GM21381 (cell line): Measurements from ENCODE around the gene FAF1.

Source experiments
- ATAC-seq: cut with Tn5 transposase; IDR thresholded peaks from one replicate; pipeline ENCODE4 v1.9.1; 2021; ENCODE audit warnings: mild to moderate bottlenecking, moderate library complexity; ENCODE audit not compliant: unreplicated experiment

The FAF1 gene

GRCh38 chr1:50420689-50421365 lies 539.2 kb downstream of the FAF1 start:
- no peak for ATAC-seq

- ATAC-seq, result no peak
Measured at GRCh38 chr1:50419907-50420677, 540.0 kb downstream of the FAF1 start.

DNA sequence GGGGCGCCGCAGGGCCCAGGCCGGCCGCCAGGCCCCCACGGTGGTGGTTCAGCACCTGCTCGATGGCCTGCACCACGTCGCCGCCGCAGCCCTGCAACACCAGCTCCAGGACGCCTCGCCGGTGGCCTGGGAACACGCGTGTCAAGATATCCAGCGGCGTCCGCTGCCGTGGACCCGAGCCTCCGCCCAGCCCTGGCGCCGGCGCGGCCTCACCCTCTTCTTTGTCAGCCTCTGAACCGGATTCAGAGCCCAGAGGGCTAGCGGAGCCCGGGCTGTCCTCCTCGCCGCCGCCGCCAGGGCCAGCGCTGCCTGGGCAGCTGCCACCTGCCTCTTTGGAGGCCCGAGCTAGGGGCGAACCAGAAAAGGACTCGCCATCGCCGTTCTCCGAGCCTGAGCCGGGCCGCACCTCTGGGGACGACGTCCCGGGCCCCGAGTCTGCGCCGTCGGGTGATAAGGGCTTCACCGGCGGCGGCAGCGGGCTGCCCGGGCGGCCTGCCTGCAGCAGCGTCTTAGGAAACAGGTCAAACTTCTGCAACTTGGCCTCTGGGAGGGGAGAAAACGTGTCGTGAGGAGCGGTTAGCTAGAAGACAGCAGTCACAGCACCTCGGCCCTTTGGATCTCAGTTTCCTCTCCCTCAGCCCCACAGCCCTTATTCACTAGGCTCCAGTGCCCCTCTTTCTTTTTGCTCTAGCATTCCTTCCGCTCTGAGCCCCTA lies 540.7 kb downstream of the FAF1 start:
- no peak for ATAC-seq

GRCh38 chr1:50418600-50419109 lies 541.4 kb downstream of the FAF1 start:
- ATAC-seq, result no peak

DNA sequence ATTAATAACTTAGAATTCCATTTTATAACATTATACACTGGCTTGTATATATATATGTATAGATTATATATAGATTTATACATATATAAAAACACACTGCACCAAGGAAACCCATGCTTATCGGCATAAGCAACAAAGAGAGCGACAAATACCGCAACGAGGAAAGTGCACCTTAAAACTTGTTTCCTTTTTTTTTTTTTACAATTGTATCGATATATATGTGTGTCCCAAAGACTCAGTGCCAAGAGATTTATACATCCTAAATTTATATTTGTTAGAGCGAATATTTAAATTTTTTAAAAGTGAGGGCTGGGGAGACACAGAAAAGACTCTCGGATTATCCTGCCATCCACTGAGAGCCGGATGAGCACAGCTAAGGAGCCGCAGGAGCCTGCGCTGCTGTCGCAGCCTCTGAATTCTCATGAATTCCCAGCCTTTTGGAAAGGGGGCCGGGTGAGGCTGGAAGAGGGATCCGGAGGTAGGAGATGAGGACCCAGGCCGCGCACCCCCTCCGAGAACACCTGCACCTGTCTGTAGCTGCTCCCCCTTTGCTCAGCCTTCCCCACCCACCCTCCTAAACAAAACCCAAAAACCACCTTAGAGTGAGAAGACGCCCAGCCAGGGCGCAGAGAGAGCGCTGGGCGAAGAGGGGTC lies 542.0 kb downstream of the FAF1 start:
- no peak for ATAC-seq

- ATAC-seq, result no peak
Measured at GRCh38 chr1:50417507-50417906, 542.6 kb downstream of the FAF1 start.

GRCh38 chr1:50416553-50417453 lies 543.3 kb downstream of the FAF1 start:
- ATAC-seq, result no peak

DNA sequence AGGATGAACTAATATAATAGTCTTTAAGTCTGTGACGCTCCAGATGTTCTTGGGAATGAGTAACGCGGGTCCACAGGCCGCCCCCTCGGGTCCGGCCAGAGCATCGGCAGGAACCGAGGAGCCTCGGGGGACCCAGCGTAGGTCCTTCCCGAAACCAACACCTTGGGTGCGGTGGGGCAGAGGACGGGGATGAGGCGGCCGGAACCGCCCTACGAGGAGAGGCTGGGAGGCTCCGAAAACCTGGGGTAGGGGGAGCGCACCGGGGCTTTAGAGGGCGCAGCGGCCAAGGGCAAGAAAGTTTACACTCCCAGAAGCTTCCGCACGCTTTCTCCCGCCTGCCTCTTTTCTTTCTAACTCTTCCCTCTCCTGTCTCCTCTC lies 543.9 kb downstream of the FAF1 start:
- no peak for ATAC-seq

- no peak for ATAC-seq
Measured at GRCh38 chr1:50415235-50416149, 544.6 kb downstream of the FAF1 start.

DNA sequence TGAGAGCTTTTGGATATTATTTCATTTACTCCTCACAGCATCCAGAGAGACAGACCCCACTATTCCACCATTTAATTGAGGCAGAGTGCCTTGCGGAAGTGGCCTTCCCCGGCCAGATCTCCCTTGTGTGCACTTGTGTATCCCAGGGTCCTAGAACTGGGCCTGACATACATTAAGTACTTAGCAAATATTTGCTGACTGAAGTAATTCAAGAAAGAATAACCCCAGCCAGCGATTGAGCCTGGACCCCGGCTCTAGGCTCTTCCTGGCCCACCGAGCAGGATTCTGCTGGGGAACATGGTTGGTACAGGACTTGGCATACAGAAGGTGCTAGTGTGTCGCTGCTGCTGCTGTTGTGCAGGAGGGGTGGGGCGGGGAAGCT lies 545.2 kb downstream of the FAF1 start:
- ATAC-seq, result no peak

DNA sequence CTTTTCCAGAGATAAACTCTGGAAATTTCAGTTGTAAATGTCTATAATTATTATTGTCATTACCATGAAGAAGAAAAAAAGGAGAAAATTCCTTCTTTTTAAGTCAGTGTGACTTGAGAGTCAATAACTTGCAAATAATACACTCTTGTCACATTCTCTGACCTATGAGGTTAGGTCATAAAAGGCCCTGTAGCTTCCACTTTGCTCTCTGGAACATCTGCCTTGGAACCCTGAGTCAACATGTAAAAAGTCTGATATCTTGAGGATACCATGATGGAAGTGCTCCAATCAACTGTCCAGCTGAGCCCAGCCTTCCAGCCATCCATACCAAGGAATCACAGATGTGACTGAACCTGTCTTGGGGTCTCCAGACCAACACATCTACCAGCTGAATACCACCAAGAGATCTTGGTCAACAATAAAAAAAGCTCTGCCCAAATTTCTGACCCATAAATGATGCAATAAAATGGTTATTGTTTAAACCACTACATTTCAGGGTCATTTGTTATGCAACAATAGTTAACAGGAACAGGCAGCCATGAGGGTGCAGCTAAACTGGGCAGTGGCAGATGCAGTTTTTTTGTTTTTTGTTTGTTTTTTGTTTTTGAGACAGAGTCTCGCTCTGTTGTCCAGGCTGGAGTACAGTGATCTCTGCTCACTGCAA lies 547.1 kb downstream of the FAF1 start:
- ATAC-seq, result no peak

- ATAC-seq, result no peak
Measured at GRCh38 chr1:50405814-50406213, 554.3 kb downstream of the FAF1 start.

DNA sequence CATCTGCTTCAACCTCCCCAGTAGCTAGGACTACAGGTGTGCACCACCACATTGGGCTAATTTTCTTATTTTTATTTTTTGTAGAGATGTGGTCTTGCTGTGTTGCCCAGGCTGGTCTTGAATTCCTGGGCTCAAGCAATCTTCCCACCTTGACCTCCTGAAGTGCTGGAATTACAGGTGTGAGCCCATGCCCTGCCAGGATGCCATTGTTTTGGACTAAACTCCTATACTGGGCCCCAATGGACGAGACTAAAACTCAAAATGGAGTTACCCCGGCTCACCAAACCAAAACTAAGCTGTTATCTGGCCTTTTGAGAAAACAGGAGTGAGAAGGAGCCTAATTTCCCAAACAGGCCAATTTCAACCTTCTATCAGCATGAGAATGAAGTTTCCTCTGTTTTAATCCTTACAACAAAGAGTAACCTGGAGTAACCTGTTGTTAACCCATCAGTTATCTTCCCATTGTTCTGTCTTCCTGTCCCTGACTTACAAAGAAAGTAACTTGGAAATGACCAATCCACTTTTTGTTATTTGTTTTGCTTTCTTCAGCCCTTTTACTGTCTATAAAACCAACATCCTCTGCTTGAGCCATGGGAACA lies 566.4 kb downstream of the FAF1 start:
- ATAC-seq, result no peak
